Measurements from ENCODE around the gene PRSS36.
A peak's percentile ranks its signal among the peaks of the same experiment; 100 is the strongest.

PRSS36 gene

DNA sequence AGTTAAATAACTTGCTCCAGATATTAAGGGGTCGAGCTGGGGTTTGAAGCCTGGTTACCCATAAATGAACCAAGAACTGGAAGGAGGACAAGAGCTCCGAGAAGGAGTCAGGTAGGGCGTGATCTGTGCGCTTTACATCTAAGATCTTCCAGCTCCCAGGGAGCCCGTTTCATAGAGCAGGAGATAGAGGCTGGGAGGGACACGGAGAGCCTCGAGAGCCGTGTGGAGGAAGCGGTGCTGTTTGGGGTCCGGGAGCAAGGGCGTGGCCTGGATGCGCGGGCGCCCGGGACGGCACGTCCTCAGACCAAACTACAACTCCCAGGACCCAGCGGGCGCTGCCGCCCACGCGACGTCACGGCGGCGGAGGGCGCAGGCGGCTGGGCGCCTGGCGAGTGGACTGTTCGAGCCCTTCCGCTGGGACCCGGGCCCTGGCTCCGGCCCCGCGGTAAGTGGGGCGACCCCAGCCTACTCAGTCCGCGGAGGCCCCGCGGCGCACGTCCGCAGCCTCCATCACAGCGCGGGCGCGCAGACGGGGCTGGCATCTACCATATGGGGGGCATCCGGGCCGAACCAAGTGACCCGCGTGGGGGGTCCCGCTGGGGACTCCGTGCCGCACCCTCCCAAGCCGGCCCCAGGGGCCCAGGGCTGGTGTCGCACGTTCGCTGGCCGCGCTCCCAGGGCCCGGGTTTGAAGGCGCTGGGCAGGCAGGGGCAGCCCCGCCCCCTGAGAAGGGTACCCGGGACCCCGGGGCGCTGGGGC is 41.7 kb downstream of the PRSS36 start, which contains the start of gene BCKDK:
Gene BCKDK, plus strand, starts transcription at position 352 of the 759 bp plus-strand sequence. CDS start 838 bp downstream, outside the sequence.
- TF ChIP-seq, protein P1, sequence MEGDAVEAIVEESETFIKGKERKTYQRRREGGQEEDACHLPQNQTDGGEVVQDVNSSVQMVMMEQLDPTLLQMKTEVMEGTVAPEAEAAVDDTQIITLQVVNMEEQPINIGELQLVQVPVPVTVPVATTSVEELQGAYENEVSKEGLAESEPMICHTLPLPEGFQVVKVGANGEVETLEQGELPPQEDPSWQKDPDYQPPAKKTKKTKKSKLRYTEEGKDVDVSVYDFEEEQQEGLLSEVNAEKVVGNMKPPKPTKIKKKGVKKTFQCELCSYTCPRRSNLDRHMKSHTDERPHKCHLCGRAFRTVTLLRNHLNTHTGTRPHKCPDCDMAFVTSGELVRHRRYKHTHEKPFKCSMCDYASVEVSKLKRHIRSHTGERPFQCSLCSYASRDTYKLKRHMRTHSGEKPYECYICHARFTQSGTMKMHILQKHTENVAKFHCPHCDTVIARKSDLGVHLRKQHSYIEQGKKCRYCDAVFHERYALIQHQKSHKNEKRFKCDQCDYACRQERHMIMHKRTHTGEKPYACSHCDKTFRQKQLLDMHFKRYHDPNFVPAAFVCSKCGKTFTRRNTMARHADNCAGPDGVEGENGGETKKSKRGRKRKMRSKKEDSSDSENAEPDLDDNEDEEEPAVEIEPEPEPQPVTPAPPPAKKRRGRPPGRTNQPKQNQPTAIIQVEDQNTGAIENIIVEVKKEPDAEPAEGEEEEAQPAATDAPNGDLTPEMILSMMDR (IDR thresholded peaks at IDR 0.05), result no peak

- TF ChIP-seq, protein P1 (IDR thresholded peaks at IDR 0.05), result no peak
These were observed 42.4 kb downstream of the PRSS36 start for GRCh38 chr16:31107465-31107867.

DNA sequence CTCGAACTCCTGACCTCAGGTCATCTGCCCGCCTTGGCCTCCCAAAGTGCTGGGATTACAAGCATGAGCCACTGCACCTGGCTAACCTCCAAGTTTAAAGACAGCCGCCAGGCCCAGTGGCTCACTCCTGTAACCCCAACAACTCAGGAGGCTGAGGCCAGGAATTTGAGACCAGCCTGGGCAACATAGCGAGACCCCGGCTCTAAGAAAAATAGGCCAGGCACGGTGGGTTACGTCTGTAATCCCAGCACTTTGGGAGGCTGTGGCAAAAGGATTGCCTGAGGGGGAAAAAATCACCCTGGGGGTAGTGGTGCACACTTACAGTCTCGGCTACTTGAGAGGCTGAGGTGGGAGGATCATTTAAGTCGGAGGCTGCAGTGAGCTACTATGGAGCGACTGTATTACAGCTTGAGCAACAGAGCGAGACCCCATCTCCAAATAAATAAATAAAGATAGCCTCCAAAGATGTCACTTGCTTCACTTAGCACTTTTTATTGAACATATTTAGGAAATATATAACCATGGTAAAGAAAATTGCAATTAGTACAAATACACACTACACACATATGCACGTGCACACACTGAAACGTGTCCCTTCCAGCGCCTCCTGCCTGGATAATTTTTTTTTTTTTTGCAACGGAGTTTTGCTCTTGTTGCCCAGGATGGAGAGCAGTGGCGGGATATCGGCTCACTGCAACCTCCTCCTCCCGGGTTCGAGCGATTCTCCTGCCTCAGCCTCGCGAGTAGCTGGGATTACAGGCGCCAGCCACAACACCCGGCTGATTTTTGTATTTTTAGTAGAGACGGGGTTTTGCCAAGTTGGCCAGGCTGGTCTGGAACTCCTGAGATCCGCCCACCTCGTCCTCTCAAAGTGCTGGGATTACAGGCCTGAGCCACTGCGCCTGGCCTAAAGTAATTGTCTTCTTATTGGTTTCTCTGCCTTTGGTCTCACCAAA is 43.1 kb downstream of the PRSS36 start:
- TF ChIP-seq, protein P1 (IDR thresholded peaks at IDR 0.05), result no peak

DNA sequence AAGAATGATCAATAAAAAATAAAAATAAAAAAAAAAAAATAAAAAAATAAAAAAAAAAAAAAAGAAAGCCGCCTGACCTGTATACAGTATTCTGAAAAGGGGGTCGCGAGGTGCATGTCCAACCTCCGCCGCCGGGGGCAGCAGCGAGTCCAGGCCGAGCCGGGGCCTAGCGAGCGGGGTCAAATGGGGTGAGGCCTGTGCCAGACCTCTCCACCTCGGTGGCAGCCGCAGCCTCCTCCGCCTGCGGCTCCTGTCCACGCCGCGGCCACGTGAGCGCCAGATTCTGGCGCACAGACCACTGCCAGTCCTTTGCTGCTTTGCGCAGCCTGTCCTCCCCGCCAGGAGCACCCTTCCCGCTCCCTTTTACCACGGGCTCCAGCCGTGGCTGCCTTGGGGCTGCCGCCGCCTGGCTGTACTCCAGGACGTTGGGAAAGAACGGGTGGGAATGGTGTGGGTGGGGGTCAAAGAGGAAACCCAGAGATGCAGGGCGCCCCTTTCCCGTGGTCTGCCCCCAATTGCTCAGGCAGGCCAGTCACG is 44.1 kb downstream of the PRSS36 start:
- TF ChIP-seq, protein P1 (IDR thresholded peaks at IDR 0.05), result peak; percentile 84

DNA sequence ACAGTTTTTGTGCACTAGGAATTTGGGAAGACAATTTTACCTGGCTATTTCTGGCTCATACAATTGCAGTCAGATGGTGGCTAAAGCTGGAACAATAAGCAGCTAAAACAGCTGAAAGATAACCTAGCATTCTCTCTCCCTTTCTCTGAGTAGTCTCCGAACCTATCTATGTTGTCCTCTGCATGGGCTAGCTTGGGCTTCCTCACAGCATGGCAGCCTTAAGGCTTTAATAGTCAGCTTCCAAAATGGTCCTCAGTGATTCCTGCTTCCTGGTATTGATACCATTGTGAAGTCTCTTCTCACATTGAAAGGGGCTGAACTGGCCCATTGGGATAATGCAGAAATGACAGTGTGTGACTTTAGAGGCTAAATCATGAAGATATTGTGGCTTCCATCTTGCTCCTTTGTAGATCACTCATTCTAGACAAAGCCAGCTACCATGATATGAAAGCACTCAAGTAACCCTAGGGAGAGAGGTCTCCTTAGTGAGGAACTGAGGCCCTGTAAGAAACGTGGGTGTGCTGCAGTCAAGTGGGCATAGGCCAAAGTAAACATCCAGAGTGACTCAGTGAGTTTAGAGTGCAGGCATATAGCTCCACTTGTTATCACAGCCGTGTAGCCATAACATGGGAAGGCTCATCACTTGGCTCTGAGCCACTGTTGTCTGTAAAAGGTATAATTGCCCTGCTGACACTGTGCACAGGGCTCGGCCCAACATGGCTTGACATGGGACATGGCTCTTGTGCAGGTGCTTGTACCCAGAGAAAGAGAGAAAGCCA is 49.8 kb downstream of the PRSS36 start:
- TF ChIP-seq, protein P1 (IDR thresholded peaks at IDR 0.05), result no peak

- TF ChIP-seq, protein P1 (IDR thresholded peaks at IDR 0.05), result no peak
These were observed 55.3 kb downstream of the PRSS36 start, which contains the start of gene VKORC1 for GRCh38 chr16:31094424-31095120. VKORC1 (minus strand) TSS chr16:31094797; CDS start chr16:31094729, 68 bp downstream.
